ENCODE results near the gene TERT.

The TERT gene

DNA sequence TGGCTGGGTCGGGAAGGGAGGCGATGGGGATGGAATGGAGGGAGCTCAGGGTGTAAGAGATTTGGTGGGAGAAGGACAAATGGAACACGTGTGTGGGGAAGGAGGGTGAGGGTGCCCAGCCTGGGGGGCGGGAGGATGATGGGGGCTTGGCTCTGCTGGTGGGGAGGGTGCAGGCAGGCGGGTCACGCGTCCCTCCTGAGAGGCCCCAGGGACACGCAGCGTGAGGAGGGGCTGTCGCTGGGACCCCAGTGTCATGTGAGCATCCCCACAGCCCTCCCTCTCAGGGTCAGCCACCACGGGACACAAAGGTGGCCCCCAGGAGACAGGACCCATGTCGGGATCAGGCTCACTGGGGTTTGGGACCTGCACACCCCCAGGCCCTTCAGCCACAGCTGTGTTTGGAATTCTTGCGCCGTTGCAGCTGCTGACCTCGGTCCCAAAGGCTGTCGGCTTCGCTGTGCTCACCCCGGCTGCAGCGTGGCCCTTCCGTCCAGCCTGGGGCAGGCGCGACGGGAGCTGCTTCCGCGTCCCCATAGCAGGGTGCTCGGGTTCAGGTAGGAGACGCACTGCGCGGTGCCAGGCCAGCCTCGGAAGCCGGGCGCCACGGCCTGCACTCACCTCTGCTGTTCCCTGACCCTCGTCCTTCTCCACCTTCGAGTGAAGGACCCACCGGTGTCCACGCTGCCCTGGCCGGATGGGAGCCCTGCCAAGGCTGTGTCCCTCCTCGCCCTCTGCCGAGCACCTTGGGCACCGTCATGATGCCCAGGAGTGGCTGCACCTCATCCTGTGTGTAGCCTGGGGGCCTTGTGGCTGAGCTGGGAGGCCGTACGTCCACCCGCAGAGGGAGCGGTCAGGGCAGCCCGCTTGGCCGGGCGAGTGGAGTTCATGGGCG, 88.1 kb downstream of the TERT start:
- Mint-ChIP-seq H3K4me1 (no peaks in the 10 kb centered on the region), H3K4me3 (no peak overlapping the region), H3K27ac (ENCODE audit: low read depth) (no peak overlapping the region), H3K27me3 (peaks cover 23% of the 10 kb centered on the region), H3K36me3 (ENCODE audit: insufficient read depth) (no peaks in the 10 kb centered on the region), H3K9me3 (no peaks in the 10 kb centered on the region)
- ATAC-seq (replicated peaks; ENCODE audit: extremely low read depth, poor library complexity, severe bottlenecking) (no peak), DNase-seq (ENCODE audit: low spot score in 2 of 2) (no peak)

DNA sequence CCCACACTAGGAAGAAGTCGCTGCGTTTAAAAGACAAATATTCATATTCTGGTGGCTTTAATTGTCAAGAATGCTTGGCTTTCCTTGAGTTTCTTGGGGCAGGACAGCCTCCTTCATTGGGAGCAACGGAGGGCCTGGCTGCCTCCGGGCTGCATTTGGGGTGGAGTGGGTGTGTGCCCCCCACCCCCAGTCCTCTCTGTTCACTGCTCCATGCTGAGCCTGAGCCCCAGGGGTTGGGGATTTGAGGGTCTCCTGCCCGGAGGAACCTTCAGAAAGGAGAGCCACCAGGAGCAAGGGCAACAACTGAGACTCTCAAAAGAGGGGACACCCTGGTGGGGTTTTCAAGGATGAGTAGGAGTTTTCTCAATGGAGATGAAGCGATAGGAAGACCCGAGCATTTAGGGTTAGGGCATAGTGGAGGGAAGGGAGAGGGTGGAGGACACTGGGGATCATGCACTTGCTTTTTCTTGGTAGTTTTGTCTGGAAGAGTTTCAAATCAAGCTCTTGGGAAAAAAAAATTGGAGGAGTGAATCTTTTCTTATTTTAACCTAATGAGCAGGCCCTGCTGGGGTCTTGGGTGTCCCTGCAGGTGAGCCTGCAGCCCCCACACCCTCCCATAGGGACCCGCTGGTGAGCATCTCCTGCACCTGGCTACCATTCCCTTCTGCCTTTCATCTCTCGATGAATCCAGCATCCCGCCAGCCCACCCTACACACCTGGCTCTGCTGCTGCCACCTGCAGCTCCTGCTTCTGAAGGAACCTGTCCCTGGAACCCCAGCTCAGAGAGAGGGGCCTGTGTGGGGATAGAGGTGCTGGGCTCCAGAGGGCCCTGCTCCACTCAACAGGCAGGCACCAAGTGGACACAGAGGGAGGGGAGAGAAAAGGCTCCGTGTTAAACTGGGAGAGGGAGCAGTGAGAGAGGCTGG, 89.3 kb downstream of the TERT start:
- ATAC-seq (replicated peaks; ENCODE audit: extremely low read depth, poor library complexity, severe bottlenecking), result no peak
- no peak overlapping the region for H3K4me3 Mint-ChIP-seq
- no peaks in the 10 kb centered on the region for H3K4me1 Mint-ChIP-seq
- no peak for DNase-seq (ENCODE audit: low spot score in 2 of 2)
- H3K27me3 Mint-ChIP-seq, result peaks cover 23% of the 10 kb centered on the region
- H3K9me3 Mint-ChIP-seq, result no peaks in the 10 kb centered on the region
- no peak overlapping the region for H3K27ac Mint-ChIP-seq (ENCODE audit: low read depth)
- no peaks in the 10 kb centered on the region for H3K36me3 Mint-ChIP-seq (ENCODE audit: insufficient read depth)

DNA sequence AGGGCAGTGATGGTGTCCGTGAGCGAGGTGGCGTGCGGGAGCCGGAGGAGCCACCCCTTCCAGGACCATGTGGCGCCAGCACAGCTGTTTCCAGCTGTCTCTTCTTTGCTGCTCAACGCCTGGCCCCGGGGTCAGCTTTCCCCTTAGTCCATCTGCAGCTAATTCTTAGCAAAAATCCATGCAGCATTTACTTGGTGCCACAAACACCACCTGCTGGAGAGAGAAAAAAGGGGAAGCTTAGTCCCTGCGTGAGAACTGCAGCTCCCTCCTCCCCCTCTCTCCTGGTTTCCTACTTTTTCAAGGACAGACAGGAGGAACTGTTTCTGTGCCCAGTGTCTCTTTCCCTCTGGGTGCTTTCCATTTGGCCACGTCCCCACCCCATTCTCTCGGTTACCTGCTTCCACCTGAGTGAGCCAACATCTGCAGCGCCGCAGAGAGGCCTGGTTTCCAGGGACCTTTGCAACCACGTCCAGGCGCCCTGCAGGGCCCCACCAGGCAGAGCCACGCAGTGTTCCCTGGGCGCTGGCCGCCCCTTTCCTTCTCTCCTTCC, 90.1 kb downstream of the TERT start:
- ATAC-seq (replicated peaks; ENCODE audit: extremely low read depth, poor library complexity, severe bottlenecking), result no peak
- Mint-ChIP-seq H3K4me3 (no peak overlapping the region), H3K27ac (ENCODE audit: low read depth) (no peak overlapping the region)

DNA sequence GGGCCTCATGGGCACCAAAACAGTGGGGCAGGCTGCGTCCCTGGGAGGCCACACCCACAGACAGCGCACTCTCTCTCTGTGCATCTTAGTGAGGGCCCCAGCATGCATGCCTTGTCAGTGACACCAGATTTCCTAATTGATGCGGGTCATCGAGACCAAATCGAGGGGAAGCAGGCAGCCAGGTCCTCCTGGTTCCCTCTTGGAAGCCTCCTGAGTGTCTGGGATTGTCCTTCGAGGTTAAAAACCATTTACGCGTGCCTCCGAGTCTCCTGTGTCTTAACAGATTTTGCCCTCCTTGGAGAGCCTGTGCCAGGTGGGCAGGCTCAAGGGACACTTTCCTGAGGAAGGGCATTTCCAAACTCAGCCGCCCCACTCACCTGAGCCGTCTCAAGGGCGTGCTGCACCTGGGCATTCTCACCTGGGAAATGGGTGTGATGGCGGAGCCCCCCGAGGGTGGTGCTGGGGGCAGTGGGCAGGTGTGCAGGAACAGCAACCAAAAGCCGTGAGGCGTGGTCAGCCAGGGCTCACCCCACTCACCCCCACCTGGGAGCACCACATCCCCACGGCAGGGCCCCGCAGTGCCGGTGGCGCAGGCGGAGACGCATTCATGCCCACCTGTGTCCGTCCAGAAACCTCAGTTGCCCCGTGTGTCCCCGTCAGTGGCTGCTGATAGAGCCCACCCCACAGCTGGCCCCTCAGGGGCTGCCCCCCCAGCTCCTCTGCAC, 90.7 kb downstream of the TERT start:
- Mint-ChIP-seq H3K36me3 (ENCODE audit: insufficient read depth) (no peaks in the 10 kb centered on the region), H3K4me3 (no peak overlapping the region), H3K4me1 (no peaks in the 10 kb centered on the region), H3K27ac (ENCODE audit: low read depth) (no peak overlapping the region), H3K9me3 (no peaks in the 10 kb centered on the region), H3K27me3 (peaks cover 23% of the 10 kb centered on the region)
- DNase-seq (ENCODE audit: low spot score in 2 of 2) (no peak), ATAC-seq (replicated peaks; ENCODE audit: extremely low read depth, poor library complexity, severe bottlenecking) (no peak)

More for the DNA sequence above, 90.1 kb downstream of the TERT start:
- no peak for DNase-seq (ENCODE audit: low spot score in 2 of 2)
- Mint-ChIP-seq H3K9me3 (no peaks in the 10 kb centered on the region), H3K36me3 (ENCODE audit: insufficient read depth) (no peaks in the 10 kb centered on the region), H3K27me3 (peaks cover 23% of the 10 kb centered on the region), H3K4me1 (no peaks in the 10 kb centered on the region)

DNA sequence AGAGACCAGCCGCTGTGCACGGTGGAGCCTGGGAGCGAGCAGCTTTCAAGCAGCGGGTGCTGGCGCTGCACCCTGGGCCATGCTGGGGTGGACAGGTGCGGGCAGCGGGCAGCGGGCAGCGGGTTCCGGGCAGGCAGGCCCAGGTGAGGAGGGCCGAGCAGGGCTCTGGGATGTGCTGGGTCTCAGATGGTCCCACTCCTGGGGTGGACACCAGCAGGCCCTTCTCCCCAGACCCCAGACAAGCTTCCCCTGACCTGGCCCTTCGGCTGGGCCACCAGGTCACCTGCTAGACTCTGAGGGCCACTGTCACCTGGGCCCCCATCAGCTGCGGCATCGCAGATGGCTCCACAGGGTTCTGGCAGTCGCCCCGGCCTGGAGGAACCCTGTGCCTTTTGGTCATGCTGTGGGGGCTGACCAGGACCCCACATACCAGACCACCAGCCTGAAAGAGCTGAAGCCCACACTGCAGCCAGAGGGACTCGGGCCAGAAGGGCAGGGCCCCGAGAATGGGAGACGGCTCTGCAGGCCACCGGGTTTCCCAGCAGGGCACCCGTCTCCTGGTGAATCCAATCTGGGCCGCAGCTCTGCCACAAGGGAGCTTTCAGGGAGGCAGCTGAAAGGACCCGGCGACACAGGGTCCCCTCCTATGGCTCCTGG, 91.4 kb downstream of the TERT start:
- no peak overlapping the region for H3K27ac Mint-ChIP-seq (ENCODE audit: low read depth)
- no peak for DNase-seq (ENCODE audit: low spot score in 2 of 2)
- H3K4me1 Mint-ChIP-seq, result no peaks in the 10 kb centered on the region
- H3K4me3 Mint-ChIP-seq, result no peak overlapping the region
- ATAC-seq (replicated peaks; ENCODE audit: extremely low read depth, poor library complexity, severe bottlenecking), result no peak
- H3K27me3 Mint-ChIP-seq, result peaks cover 23% of the 10 kb centered on the region
- H3K36me3 Mint-ChIP-seq (ENCODE audit: insufficient read depth), result no peaks in the 10 kb centered on the region
- no peaks in the 10 kb centered on the region for H3K9me3 Mint-ChIP-seq
